Activated CD4-positive, CD25-positive, alpha-beta regulatory T cell treated with anti-CD3 and anti-CD28 coated beads, Interleukin-2, amount 50 U/mL, for 24 hours (primary cell): ENCODE results near the gene TIAM2.
"Not testable (repeated sequence)": the region's sequence is repeated elsewhere in the genome, so short reads cannot be mapped to it uniquely, and the experiment has no call there.

Experiments
- ATAC-seq, 2 donors: fragments of 150-1000 bp; cut with Tn5 transposase; one replicate each; pipeline ENCODE4 v1.10.0; 2021; ENCODE audit warnings: mild to moderate bottlenecking in 1 of 2, moderate library complexity in 1 of 2

TIAM2 gene

GRCh38 chr6:154991207-154991606, 3.9 kb upstream of the TIAM2 start:
- no peak for ATAC-seq

- no peak for ATAC-seq
These were observed 2.1 kb upstream of the TIAM2 start for GRCh38 chr6:154993026-154993425.

- ATAC-seq: no peak
These were observed 1.4 kb upstream of the TIAM2 start for GRCh38 chr6:154993710-154994109.

GRCh38 chr6:154994836-154995253, 270 bp upstream of the TIAM2 start:
- no peak for ATAC-seq

GRCh38 chr6:154996016-154996590, 988 bp downstream of the TIAM2 start:
- ATAC-seq: no peak

- no peak for ATAC-seq
These were observed 1.8 kb downstream of the TIAM2 start for GRCh38 chr6:154996841-154997311.

GRCh38 chr6:154998855-154999254, 3.7 kb downstream of the TIAM2 start:
- no peak for ATAC-seq

- no peak for ATAC-seq
These were observed 6.4 kb downstream of the TIAM2 start for GRCh38 chr6:155001482-155001881.

- ATAC-seq: no peak
These were observed 6.8 kb downstream of the TIAM2 start for GRCh38 chr6:155001934-155002333.

GRCh38 chr6:155003476-155003875, 8.4 kb downstream of the TIAM2 start:
- no peak for ATAC-seq

GRCh38 chr6:155004017-155004416, 8.9 kb downstream of the TIAM2 start:
- ATAC-seq: no peak

- no peak for ATAC-seq
These were observed 9.7 kb downstream of the TIAM2 start for GRCh38 chr6:155004576-155005372.

GRCh38 chr6:155008625-155009024, 13.5 kb downstream of the TIAM2 start:
- ATAC-seq: no peak

- no peak for ATAC-seq
These were observed 15.8 kb downstream of the TIAM2 start for GRCh38 chr6:155010940-155011339.

- no peak for ATAC-seq
These were observed 16.7 kb downstream of the TIAM2 start for GRCh38 chr6:155011809-155012291.

- no peak for ATAC-seq
These were observed 18.4 kb downstream of the TIAM2 start for GRCh38 chr6:155013457-155013876.

GRCh38 chr6:155014137-155014536, 19.0 kb downstream of the TIAM2 start:
- no peak for ATAC-seq

- ATAC-seq: no peak
These were observed 19.7 kb downstream of the TIAM2 start for GRCh38 chr6:155014670-155015300.

- not testable (repeated sequence) for ATAC-seq
These were observed 23.3 kb downstream of the TIAM2 start for GRCh38 chr6:155018415-155018814.

- no peak for ATAC-seq
These were observed 26.6 kb downstream of the TIAM2 start for GRCh38 chr6:155021680-155022079.

GRCh38 chr6:155022721-155023120, 27.6 kb downstream of the TIAM2 start:
- no peak for ATAC-seq

- ATAC-seq: no peak
These were observed 28.6 kb downstream of the TIAM2 start for GRCh38 chr6:155023717-155024116.

GRCh38 chr6:155024391-155025027, 29.4 kb downstream of the TIAM2 start:
- no peak for ATAC-seq
